PFSK-1 (cell line): ENCODE results near the gene GPR155. TPM values are rescaled to one million over a fixed set of nuclear protein-coding genes. Genes with fewer than 3 reads are reported as not detected.

Experiments
- FOXP2 ChIP-seq: optimal IDR thresholded peaks from 2 replicates; pipeline ENCODE3; 2011; ENCODE audit warnings: borderline replicate concordance, control low read depth, inconsistent platforms; ENCODE audit not compliant: insufficient read depth; ENCODE audit errors: extremely low read length, extremely low read depth
- POLR2AphosphoS5 ChIP-seq: IDR thresholded peaks from 2 replicates; pipeline ENCODE4 v1.6.1; 2012; ENCODE audit warnings: low read depth, mild to moderate bottlenecking, control low read depth, low read length, moderate library complexity
- SIN3A ChIP-seq: IDR thresholded peaks from 2 replicates; pipeline ENCODE4 v1.6.1; 2012; ENCODE audit warnings: mild to moderate bottlenecking, low read length, moderate library complexity, borderline replicate concordance; ENCODE audit not compliant: insufficient read depth
- TAF1 ChIP-seq: IDR thresholded peaks from 2 replicates; pipeline ENCODE4 v1.6.1; 2012; ENCODE audit warnings: low read length, control low read depth, borderline replicate concordance; ENCODE audit not compliant: insufficient read depth
- polyA plus RNA-seq: library from polyadenylated mRNA; unstranded; fragments of >200 nt; gene quantifications from one replicate; pipeline ENCODE4 v1.2.1, GENCODE V29; 2012; ENCODE audit warnings: low read depth, missing spikeins; ENCODE audit not compliant: insufficient read length
- TF ChIP-seq, protein P1 (sequence below), 2 experiments: IDR thresholded peaks; 2 replicates each; pipeline versions ENCODE4 v1.6.1 to v1.8.0; 2011 to 2012; ENCODE audit warnings: low read depth in 2 of 2, low read length in 2 of 2, control low read depth in 1 of 2, inconsistent platforms in 1 of 2, mild to moderate bottlenecking in 1 of 2, moderate library complexity in 1 of 2; ENCODE audit not compliant: insufficient read depth in 1 of 2

The GPR155 gene, protein sequence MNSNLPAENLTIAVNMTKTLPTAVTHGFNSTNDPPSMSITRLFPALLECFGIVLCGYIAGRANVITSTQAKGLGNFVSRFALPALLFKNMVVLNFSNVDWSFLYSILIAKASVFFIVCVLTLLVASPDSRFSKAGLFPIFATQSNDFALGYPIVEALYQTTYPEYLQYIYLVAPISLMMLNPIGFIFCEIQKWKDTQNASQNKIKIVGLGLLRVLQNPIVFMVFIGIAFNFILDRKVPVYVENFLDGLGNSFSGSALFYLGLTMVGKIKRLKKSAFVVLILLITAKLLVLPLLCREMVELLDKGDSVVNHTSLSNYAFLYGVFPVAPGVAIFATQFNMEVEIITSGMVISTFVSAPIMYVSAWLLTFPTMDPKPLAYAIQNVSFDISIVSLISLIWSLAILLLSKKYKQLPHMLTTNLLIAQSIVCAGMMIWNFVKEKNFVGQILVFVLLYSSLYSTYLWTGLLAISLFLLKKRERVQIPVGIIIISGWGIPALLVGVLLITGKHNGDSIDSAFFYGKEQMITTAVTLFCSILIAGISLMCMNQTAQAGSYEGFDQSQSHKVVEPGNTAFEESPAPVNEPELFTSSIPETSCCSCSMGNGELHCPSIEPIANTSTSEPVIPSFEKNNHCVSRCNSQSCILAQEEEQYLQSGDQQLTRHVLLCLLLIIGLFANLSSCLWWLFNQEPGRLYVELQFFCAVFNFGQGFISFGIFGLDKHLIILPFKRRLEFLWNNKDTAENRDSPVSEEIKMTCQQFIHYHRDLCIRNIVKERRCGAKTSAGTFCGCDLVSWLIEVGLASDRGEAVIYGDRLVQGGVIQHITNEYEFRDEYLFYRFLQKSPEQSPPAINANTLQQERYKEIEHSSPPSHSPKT
- polyA plus RNA-seq = 0.04 TPM

DNA sequence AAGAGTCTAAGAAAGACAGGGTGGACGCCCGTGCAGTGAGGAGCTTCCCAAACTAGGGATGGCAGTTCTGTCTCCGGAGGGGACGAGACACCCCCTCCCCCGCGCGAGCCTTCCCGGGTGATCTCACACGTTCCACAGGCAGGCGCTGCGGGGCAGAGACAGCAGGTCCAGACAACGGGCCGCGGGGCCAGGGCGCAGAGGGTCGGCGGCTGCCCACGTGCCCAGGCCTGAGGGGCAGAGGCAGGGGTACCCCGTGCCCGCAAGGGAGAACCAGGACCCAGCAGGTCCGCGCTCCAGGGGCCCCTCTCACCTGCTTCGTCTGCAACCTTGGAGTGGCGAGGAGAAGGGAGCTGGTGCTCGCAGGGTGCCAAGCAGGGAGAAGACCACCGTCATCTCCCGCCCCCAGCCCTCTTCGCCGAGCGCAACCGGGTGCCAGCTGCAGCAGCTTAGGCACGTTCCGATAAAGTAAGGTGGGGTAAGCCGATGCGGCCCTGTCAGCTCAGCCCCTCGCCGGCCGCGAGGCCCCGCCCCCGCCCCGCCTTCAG is at the start of gene GPR155:
TSS of gene GPR155 (minus strand) at position 467 of the 545 bp plus-strand sequence. CDS start 5,073 bp downstream, outside the sequence.
- TF ChIP-seq FOXP2 = no peak
- TF ChIP-seq TAF1 = no peak
- no peak for TF ChIP-seq POLR2AphosphoS5
- TF ChIP-seq SIN3A = no peak
- TF ChIP-seq, protein P1, sequence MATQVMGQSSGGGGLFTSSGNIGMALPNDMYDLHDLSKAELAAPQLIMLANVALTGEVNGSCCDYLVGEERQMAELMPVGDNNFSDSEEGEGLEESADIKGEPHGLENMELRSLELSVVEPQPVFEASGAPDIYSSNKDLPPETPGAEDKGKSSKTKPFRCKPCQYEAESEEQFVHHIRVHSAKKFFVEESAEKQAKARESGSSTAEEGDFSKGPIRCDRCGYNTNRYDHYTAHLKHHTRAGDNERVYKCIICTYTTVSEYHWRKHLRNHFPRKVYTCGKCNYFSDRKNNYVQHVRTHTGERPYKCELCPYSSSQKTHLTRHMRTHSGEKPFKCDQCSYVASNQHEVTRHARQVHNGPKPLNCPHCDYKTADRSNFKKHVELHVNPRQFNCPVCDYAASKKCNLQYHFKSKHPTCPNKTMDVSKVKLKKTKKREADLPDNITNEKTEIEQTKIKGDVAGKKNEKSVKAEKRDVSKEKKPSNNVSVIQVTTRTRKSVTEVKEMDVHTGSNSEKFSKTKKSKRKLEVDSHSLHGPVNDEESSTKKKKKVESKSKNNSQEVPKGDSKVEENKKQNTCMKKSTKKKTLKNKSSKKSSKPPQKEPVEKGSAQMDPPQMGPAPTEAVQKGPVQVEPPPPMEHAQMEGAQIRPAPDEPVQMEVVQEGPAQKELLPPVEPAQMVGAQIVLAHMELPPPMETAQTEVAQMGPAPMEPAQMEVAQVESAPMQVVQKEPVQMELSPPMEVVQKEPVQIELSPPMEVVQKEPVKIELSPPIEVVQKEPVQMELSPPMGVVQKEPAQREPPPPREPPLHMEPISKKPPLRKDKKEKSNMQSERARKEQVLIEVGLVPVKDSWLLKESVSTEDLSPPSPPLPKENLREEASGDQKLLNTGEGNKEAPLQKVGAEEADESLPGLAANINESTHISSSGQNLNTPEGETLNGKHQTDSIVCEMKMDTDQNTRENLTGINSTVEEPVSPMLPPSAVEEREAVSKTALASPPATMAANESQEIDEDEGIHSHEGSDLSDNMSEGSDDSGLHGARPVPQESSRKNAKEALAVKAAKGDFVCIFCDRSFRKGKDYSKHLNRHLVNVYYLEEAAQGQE (IDR thresholded peaks at IDR 0.05; ENCODE audit: insufficient read depth in 1 of 2, low read depth in 2 of 2, low read length in 2 of 2) = no peak

DNA sequence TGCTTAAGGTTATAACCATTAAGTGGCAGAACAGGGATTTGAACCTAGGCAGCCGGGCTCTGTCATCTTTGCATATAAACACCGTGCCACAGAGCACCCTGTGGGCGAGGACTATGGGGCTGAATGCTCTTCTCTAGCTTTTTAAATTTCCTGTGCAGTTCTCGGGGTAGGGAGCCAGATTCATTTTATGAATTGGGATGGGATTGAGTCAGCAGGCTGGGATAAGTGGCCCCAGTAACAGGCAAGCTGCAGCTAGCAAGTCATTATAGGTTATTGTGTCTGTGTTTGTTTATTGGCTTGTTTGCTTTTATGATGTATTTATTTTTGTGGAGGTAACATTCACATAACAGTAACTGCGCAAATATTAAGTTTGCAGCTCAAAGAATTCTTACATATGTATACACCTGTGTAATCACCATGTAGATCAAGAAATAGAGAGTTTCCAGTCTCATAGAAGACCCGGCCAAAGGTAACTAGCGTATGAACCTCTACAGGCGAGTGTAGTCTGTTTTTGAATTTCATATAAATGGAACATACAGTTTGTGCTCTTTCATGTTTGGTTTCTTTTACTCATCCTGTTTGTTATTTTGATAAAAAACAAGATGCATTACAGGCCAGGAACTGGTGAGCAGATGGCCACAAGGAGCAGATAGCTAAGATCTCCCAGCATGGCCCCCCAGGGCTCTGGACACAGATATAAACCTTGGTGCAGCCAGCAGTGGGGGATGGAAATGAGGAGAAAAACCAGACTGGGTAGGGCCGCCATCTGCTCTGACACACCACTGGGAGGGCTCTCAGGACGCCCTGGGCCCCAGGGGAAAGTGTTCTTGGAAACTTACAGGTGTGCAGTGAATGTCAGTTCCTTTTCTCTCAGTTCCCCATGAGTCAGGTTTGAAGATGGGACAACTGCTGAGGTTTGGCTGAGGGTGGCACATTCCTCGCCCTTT is 49.2 kb upstream of the GPR155 start:
- TF ChIP-seq, protein P1 (IDR thresholded peaks at IDR 0.05; ENCODE audit: insufficient read depth in 1 of 2, low read depth in 2 of 2, low read length in 2 of 2) = no peak
- TF ChIP-seq POLR2AphosphoS5 = no peak

DNA sequence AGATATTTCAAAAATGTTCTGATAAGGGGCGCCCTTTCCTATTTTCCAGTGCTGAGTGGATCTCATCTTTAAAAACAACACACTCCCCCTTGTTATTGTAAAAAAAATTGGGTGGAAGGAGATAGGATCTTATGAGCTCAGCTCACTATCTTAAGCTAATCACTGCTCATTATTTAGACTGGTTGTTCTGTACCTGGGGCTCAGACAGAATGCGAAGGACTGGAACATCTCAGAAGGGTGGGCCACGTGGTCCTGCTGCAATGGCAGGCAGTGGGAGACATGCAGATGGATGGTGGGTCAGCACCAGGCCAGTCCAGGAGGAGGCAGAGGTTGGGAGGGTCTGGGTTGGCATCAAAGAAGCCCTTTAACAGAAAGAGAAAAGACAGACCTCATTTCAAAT is 48.3 kb upstream of the GPR155 start:
- TF ChIP-seq TAF1 (no peak), FOXP2 (no peak), POLR2AphosphoS5 (no peak), SIN3A (no peak)
- TF ChIP-seq, protein P1 (IDR thresholded peaks at IDR 0.05; ENCODE audit: insufficient read depth in 1 of 2, low read depth in 2 of 2, low read length in 2 of 2) = no peak

DNA sequence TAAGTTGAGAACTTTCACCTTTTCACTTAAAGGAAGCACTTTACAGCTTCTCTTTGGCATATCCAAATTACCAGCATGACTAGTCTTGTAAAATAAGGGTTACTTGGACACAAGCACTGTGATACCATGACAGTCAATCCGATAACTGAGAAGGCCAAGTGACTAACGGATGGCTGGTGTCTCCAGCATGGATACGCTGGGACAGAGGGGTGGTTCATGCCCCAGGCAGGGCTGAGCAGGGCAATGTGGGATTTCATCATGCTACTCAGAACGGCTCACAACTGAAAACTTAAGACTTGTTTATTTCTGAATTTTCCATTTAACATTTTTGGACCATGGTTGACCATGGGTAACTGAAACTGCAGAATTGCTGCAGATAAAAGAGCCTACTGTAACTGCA is 43.1 kb upstream of the GPR155 start:
- TF ChIP-seq SIN3A = no peak
- no peak for TF ChIP-seq TAF1
- TF ChIP-seq POLR2AphosphoS5 = no peak
- TF ChIP-seq, protein P1 (IDR thresholded peaks at IDR 0.05; ENCODE audit: insufficient read depth in 1 of 2, low read depth in 2 of 2, low read length in 2 of 2) = no peak
- TF ChIP-seq FOXP2 = no peak
